ENCODE measurements around the gene CNIH3.
"Not testable (repeated sequence)": the region's sequence is repeated elsewhere in the genome, so short reads cannot be mapped to it uniquely, and the experiment has no call there.

CNIH3 gene

GRCh38 chr1:224700918-224701531 is 84.9 kb downstream of the CNIH3 start:
- Histone ChIP-seq H3K36me3 (ENCODE audit: control insufficient read depth in 2 of 2, insufficient read depth in 2 of 2, low read length in 2 of 2) (no peaks in the 10 kb centered on the region), H3K4me3 (ENCODE audit: low read length in 2 of 2) (no peak overlapping the region), H3K27ac (ENCODE audit: low read length) (no peak overlapping the region), H3K9ac (ENCODE audit: low read length in 2 of 2) (no peak overlapping the region), H3K4me1 (ENCODE audit: control insufficient read depth, insufficient read depth, low read length) (no peaks in the 10 kb centered on the region), H3K9me3 (ENCODE audit: control insufficient read depth in 2 of 2, low read length in 2 of 2) (no peaks in the 10 kb centered on the region), H3K27me3 (ENCODE audit: control insufficient read depth in 1 of 2, insufficient read depth in 2 of 2, low read length in 2 of 2) (no peaks in the 10 kb centered on the region)

- Histone ChIP-seq H3K36me3 (ENCODE audit: control insufficient read depth in 2 of 2, insufficient read depth in 2 of 2, low read length in 2 of 2) (no peaks in the 10 kb centered on the region), H3K27ac (ENCODE audit: low read length) (no peak overlapping the region), H3K4me1 (ENCODE audit: control insufficient read depth, insufficient read depth, low read length) (no peaks in the 10 kb centered on the region), H3K4me3 (ENCODE audit: low read length in 2 of 2) (no peak overlapping the region), H3K27me3 (ENCODE audit: control insufficient read depth in 1 of 2, insufficient read depth in 2 of 2, low read length in 2 of 2) (no peaks in the 10 kb centered on the region), H3K9me3 (ENCODE audit: control insufficient read depth in 2 of 2, low read length in 2 of 2) (no peaks in the 10 kb centered on the region), H3K9ac (ENCODE audit: low read length in 2 of 2) (no peak overlapping the region)
Observed at GRCh38 chr1:224703702-224704101, 87.6 kb downstream of the CNIH3 start.

- H3K9ac ChIP-seq (ENCODE audit: low read length in 2 of 2) = no peak overlapping the region
- no peaks in the 10 kb centered on the region for H3K9me3 ChIP-seq (ENCODE audit: control insufficient read depth in 2 of 2, low read length in 2 of 2)
- H3K36me3 ChIP-seq (ENCODE audit: control insufficient read depth in 2 of 2, insufficient read depth in 2 of 2, low read length in 2 of 2) = no peaks in the 10 kb centered on the region
- H3K27me3 ChIP-seq (ENCODE audit: control insufficient read depth in 1 of 2, insufficient read depth in 2 of 2, low read length in 2 of 2) = no peaks in the 10 kb centered on the region
- H3K4me1 ChIP-seq (ENCODE audit: control insufficient read depth, insufficient read depth, low read length) = no peaks in the 10 kb centered on the region
- no peak overlapping the region for H3K27ac ChIP-seq (ENCODE audit: low read length)
- H3K4me3 ChIP-seq (ENCODE audit: low read length in 2 of 2) = no peak overlapping the region
Observed at GRCh38 chr1:224704107-224704735, 88.1 kb downstream of the CNIH3 start.

- no peaks in the 10 kb centered on the region for H3K9me3 ChIP-seq (ENCODE audit: control insufficient read depth in 2 of 2, low read length in 2 of 2)
- no peaks in the 10 kb centered on the region for H3K4me1 ChIP-seq (ENCODE audit: control insufficient read depth, insufficient read depth, low read length)
- H3K4me3 ChIP-seq (ENCODE audit: low read length in 2 of 2) = no peak overlapping the region
- no peaks in the 10 kb centered on the region for H3K36me3 ChIP-seq (ENCODE audit: control insufficient read depth in 2 of 2, insufficient read depth in 2 of 2, low read length in 2 of 2)
- no peaks in the 10 kb centered on the region for H3K27me3 ChIP-seq (ENCODE audit: control insufficient read depth in 1 of 2, insufficient read depth in 2 of 2, low read length in 2 of 2)
- no peak overlapping the region for H3K9ac ChIP-seq (ENCODE audit: low read length in 2 of 2)
- no peak overlapping the region for H3K27ac ChIP-seq (ENCODE audit: low read length)
Observed at GRCh38 chr1:224705578-224705977, 89.5 kb downstream of the CNIH3 start.

- Histone ChIP-seq H3K4me3 (ENCODE audit: low read length in 2 of 2) (no peak overlapping the region), H3K9ac (ENCODE audit: low read length in 2 of 2) (no peak overlapping the region), H3K36me3 (ENCODE audit: control insufficient read depth in 2 of 2, insufficient read depth in 2 of 2, low read length in 2 of 2) (no peaks in the 10 kb centered on the region), H3K4me1 (ENCODE audit: control insufficient read depth, insufficient read depth, low read length) (no peaks in the 10 kb centered on the region), H3K27me3 (ENCODE audit: control insufficient read depth in 1 of 2, insufficient read depth in 2 of 2, low read length in 2 of 2) (no peaks in the 10 kb centered on the region), H3K9me3 (ENCODE audit: control insufficient read depth in 2 of 2, low read length in 2 of 2) (no peaks in the 10 kb centered on the region), H3K27ac (ENCODE audit: low read length) (no peak overlapping the region)
Observed at GRCh38 chr1:224707843-224708725, 92.0 kb downstream of the CNIH3 start.

- no peaks in the 10 kb centered on the region for H3K27me3 ChIP-seq (ENCODE audit: control insufficient read depth in 1 of 2, insufficient read depth in 2 of 2, low read length in 2 of 2)
- no peaks in the 10 kb centered on the region for H3K9me3 ChIP-seq (ENCODE audit: control insufficient read depth in 2 of 2, low read length in 2 of 2)
- no peak overlapping the region for H3K9ac ChIP-seq (ENCODE audit: low read length in 2 of 2)
- no peak overlapping the region for H3K27ac ChIP-seq (ENCODE audit: low read length)
- H3K4me1 ChIP-seq (ENCODE audit: control insufficient read depth, insufficient read depth, low read length) = no peaks in the 10 kb centered on the region
- no peaks in the 10 kb centered on the region for H3K36me3 ChIP-seq (ENCODE audit: control insufficient read depth in 2 of 2, insufficient read depth in 2 of 2, low read length in 2 of 2)
- no peak overlapping the region for H3K4me3 ChIP-seq (ENCODE audit: low read length in 2 of 2)
Observed at GRCh38 chr1:224710196-224710595, 94.1 kb downstream of the CNIH3 start.

- not testable (repeated sequence) for H3K36me3 ChIP-seq (ENCODE audit: control insufficient read depth in 2 of 2, insufficient read depth in 2 of 2, low read length in 2 of 2); H3K4me1 ChIP-seq (ENCODE audit: control insufficient read depth, insufficient read depth, low read length); H3K9ac ChIP-seq (ENCODE audit: low read length in 2 of 2); H3K27me3 ChIP-seq (ENCODE audit: control insufficient read depth in 1 of 2, insufficient read depth in 2 of 2, low read length in 2 of 2); H3K4me3 ChIP-seq (ENCODE audit: low read length in 2 of 2); H3K27ac ChIP-seq (ENCODE audit: low read length); H3K9me3 ChIP-seq (ENCODE audit: control insufficient read depth in 2 of 2, low read length in 2 of 2)
Observed at GRCh38 chr1:224711231-224711756, 95.2 kb downstream of the CNIH3 start.

- H3K27me3 ChIP-seq (ENCODE audit: control insufficient read depth in 1 of 2, insufficient read depth in 2 of 2, low read length in 2 of 2) = no peaks in the 10 kb centered on the region
- no peak overlapping the region for H3K4me3 ChIP-seq (ENCODE audit: low read length in 2 of 2)
- no peaks in the 10 kb centered on the region for H3K36me3 ChIP-seq (ENCODE audit: control insufficient read depth in 2 of 2, insufficient read depth in 2 of 2, low read length in 2 of 2)
- no peaks in the 10 kb centered on the region for H3K4me1 ChIP-seq (ENCODE audit: control insufficient read depth, insufficient read depth, low read length)
- no peaks in the 10 kb centered on the region for H3K9me3 ChIP-seq (ENCODE audit: control insufficient read depth in 2 of 2, low read length in 2 of 2)
- H3K9ac ChIP-seq (ENCODE audit: low read length in 2 of 2) = no peak overlapping the region
- no peak overlapping the region for H3K27ac ChIP-seq (ENCODE audit: low read length)
Observed at GRCh38 chr1:224711876-224712275, 95.8 kb downstream of the CNIH3 start.

GRCh38 chr1:224713228-224713627 is 97.1 kb downstream of the CNIH3 start:
- no peak overlapping the region for H3K9ac ChIP-seq (ENCODE audit: low read length in 2 of 2)
- no peak overlapping the region for H3K4me3 ChIP-seq (ENCODE audit: low read length in 2 of 2)
- H3K9me3 ChIP-seq (ENCODE audit: control insufficient read depth in 2 of 2, low read length in 2 of 2) = no peaks in the 10 kb centered on the region
- no peaks in the 10 kb centered on the region for H3K36me3 ChIP-seq (ENCODE audit: control insufficient read depth in 2 of 2, insufficient read depth in 2 of 2, low read length in 2 of 2)
- H3K27ac ChIP-seq (ENCODE audit: low read length) = no peak overlapping the region
- H3K4me1 ChIP-seq (ENCODE audit: control insufficient read depth, insufficient read depth, low read length) = no peaks in the 10 kb centered on the region
- no peaks in the 10 kb centered on the region for H3K27me3 ChIP-seq (ENCODE audit: control insufficient read depth in 1 of 2, insufficient read depth in 2 of 2, low read length in 2 of 2)

GRCh38 chr1:224714553-224714952 is 98.4 kb downstream of the CNIH3 start:
- Histone ChIP-seq H3K27ac (ENCODE audit: low read length) (no peak overlapping the region), H3K9ac (ENCODE audit: low read length in 2 of 2) (no peak overlapping the region), H3K9me3 (ENCODE audit: control insufficient read depth in 2 of 2, low read length in 2 of 2) (no peaks in the 10 kb centered on the region), H3K4me1 (ENCODE audit: control insufficient read depth, insufficient read depth, low read length) (no peaks in the 10 kb centered on the region), H3K4me3 (ENCODE audit: low read length in 2 of 2) (no peak overlapping the region), H3K27me3 (ENCODE audit: control insufficient read depth in 1 of 2, insufficient read depth in 2 of 2, low read length in 2 of 2) (peaks cover 0 to 3% of the 10 kb centered on the region in 2 donors), H3K36me3 (ENCODE audit: control insufficient read depth in 2 of 2, insufficient read depth in 2 of 2, low read length in 2 of 2) (no peaks in the 10 kb centered on the region)

Data from stomach smooth muscle (tissue), 2 donors.